DMS79 (cell line): ENCODE measurements around the gene SLC8A2.

Source experiments
- DNase-seq: peaks from one replicate; lab custom pipeline; 2025; lab: John Stamatoyannopoulos, UW

Gene SLC8A2

GRCh38 chr19:47503130-47503825 lies 31.6 kb upstream of the SLC8A2 start:
- DNase-seq, result no peak

GRCh38 chr19:47499863-47500830 lies 28.5 kb upstream of the SLC8A2 start:
- DNase-seq, result no peak

GRCh38 chr19:47499371-47499770 lies 27.7 kb upstream of the SLC8A2 start:
- no peak for DNase-seq

- no peak for DNase-seq
Measured at GRCh38 chr19:47498561-47498960, 26.9 kb upstream of the SLC8A2 start.

GRCh38 chr19:47497821-47498520 lies 26.3 kb upstream of the SLC8A2 start:
- no peak for DNase-seq

GRCh38 chr19:47497050-47497766 lies 25.5 kb upstream of the SLC8A2 start:
- DNase-seq, result no peak

- peak; percentile 64 for DNase-seq
Measured at GRCh38 chr19:47495478-47496372, 24.0 kb upstream of the SLC8A2 start.

- peak; percentile 67 for DNase-seq
Measured at GRCh38 chr19:47494729-47495128, 23.0 kb upstream of the SLC8A2 start.

- no peak for DNase-seq
Measured at GRCh38 chr19:47494211-47494547, 22.5 kb upstream of the SLC8A2 start.

GRCh38 chr19:47493378-47494210 lies 21.9 kb upstream of the SLC8A2 start:
- no peak for DNase-seq

GRCh38 chr19:47492571-47493377 lies 21.1 kb upstream of the SLC8A2 start:
- no peak for DNase-seq

- no peak for DNase-seq
Measured at GRCh38 chr19:47492137-47492533, 20.4 kb upstream of the SLC8A2 start.

GRCh38 chr19:47491358-47492136 lies 19.9 kb upstream of the SLC8A2 start:
- no peak for DNase-seq

GRCh38 chr19:47490847-47491246 lies 19.2 kb upstream of the SLC8A2 start:
- DNase-seq, result no peak

- DNase-seq, result no peak
Measured at GRCh38 chr19:47490031-47490430, 18.3 kb upstream of the SLC8A2 start.

GRCh38 chr19:47489072-47489914 lies 17.6 kb upstream of the SLC8A2 start:
- DNase-seq, result no peak
